ENCODE data around the gene ERC2.

Gene ERC2

DNA sequence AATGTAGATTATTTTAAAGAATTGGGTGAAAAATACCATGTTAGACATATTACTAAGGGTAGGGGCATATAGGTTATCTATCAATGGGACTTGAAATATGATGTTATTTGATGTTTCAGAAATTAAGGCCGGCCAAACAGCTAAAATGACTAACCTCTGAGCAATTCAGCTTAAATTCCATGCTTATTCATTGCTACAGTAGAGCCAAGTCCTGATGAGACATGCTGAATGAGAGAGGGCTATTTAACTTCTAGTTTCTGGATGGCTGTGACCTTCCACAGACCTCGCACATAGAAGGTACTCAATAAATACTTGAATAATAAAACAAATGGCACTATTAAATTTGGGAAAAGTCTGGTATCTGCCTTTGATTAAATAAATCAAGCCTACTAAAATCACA is 805.6 kb downstream of the ERC2 start:
- TF ChIP-seq TAF1 (IDR thresholded peaks at IDR 0.05; ENCODE audit: borderline replicate concordance, low read depth, low read length) (no peak), POLR2A (IDR thresholded peaks at IDR 0.05; ENCODE audit: low read depth, low read length) (no peak), POLR2AphosphoS5 (IDR thresholded peaks at IDR 0.05; ENCODE audit: low read depth, low read length) (no peak)
- FAIRE-seq (no peak), DNase-seq (ENCODE audit: insufficient read length) (no peak)

DNA sequence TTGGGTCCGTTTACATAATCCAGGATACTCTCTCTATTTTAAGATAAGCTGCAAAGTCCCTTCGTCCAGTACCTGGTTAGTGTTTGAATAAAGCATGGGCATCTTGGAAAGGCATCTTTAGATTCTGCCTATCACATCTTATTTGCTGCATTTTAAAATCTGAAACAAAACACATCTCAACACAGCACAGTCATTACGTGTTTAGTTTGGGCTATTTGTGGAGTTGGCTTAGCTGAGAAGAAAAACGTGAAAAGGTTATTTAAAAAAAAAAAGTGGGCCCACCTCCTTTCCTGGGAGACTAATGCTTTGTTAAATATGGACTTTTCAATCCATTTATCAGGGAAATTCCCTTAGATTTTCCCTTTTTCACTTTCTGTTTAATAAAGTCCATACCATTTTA is 806.7 kb downstream of the ERC2 start:
- FAIRE-seq: no peak

GRCh38 chr3:55661141-55661540 is 807.1 kb downstream of the ERC2 start:
- TF ChIP-seq POLR2A (IDR thresholded peaks at IDR 0.05; ENCODE audit: low read depth, low read length): no peak
- TF ChIP-seq TAF1 (IDR thresholded peaks at IDR 0.05; ENCODE audit: borderline replicate concordance, low read depth, low read length): no peak
- TF ChIP-seq POLR2AphosphoS5 (IDR thresholded peaks at IDR 0.05; ENCODE audit: low read depth, low read length): no peak
- FAIRE-seq: peak; percentile 92
- no peak for DNase-seq (ENCODE audit: insufficient read length)

More for the DNA sequence above, 806.7 kb downstream of the ERC2 start:
- no peak for TF ChIP-seq POLR2A (IDR thresholded peaks at IDR 0.05; ENCODE audit: low read depth, low read length)
- no peak for TF ChIP-seq POLR2AphosphoS5 (IDR thresholded peaks at IDR 0.05; ENCODE audit: low read depth, low read length)
- no peak for TF ChIP-seq TAF1 (IDR thresholded peaks at IDR 0.05; ENCODE audit: borderline replicate concordance, low read depth, low read length)
- DNase-seq (ENCODE audit: insufficient read length): no peak

DNA sequence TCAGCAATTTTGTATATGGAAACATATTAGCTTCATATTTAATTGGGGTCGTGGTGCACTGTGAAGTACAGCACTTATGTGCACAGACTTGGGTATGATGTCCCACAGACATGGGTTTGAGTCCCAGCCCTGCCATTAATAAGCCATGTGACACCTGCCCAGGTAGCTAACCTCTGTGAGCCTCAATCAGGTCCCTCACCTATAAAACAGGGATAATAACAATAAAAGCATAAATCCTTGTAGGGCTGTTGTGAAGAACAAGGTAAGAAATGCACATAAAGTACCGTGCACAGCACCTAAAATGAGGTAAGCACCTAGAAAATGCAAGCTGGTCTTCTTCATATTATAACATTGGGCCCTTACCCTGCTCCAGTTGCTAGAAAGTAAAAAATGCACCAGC is 807.6 kb downstream of the ERC2 start:
- DNase-seq (ENCODE audit: insufficient read length) (no peak), FAIRE-seq (peak; percentile 40)
- TF ChIP-seq POLR2A (IDR thresholded peaks at IDR 0.05; ENCODE audit: low read depth, low read length): no peak
- TF ChIP-seq POLR2AphosphoS5 (IDR thresholded peaks at IDR 0.05; ENCODE audit: low read depth, low read length): no peak
- no peak for TF ChIP-seq TAF1 (IDR thresholded peaks at IDR 0.05; ENCODE audit: borderline replicate concordance, low read depth, low read length)

GRCh38 chr3:55659701-55660100 is 808.6 kb downstream of the ERC2 start:
- no peak for FAIRE-seq
- DNase-seq (ENCODE audit: insufficient read length): no peak
- TF ChIP-seq TAF1 (IDR thresholded peaks at IDR 0.05; ENCODE audit: borderline replicate concordance, low read depth, low read length) (no peak), POLR2A (IDR thresholded peaks at IDR 0.05; ENCODE audit: low read depth, low read length) (no peak), POLR2AphosphoS5 (IDR thresholded peaks at IDR 0.05; ENCODE audit: low read depth, low read length) (no peak)

- no peak for TF ChIP-seq POLR2AphosphoS5 (IDR thresholded peaks at IDR 0.05; ENCODE audit: low read depth, low read length)
- TF ChIP-seq POLR2A (IDR thresholded peaks at IDR 0.05; ENCODE audit: low read depth, low read length): no peak
- TF ChIP-seq TAF1 (IDR thresholded peaks at IDR 0.05; ENCODE audit: borderline replicate concordance, low read depth, low read length): no peak
- DNase-seq (ENCODE audit: insufficient read length): no peak
- FAIRE-seq: peak; percentile 89
These were observed 809.3 kb downstream of the ERC2 start for GRCh38 chr3:55658690-55659562.

DNA sequence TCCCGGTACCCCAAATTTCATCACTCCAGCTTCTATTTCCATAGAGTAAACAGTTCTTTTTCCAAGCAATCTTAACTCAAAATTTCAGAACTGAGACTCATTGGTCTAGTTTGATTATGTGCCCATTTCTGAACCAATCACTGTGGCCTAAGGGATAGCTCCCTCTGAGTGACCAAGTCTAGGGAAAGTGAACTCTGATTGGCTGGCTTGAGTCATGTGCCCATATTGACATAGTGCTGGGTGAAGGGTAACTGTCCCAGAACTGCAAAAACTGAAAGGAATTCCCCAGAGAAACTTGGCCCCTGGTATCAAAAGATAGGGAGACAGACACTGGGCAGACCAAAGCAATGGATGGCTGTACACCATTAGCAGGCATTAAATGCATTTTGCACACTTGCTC is 810.0 kb downstream of the ERC2 start:
- FAIRE-seq (no peak), DNase-seq (ENCODE audit: insufficient read length) (no peak)
- TF ChIP-seq POLR2A (IDR thresholded peaks at IDR 0.05; ENCODE audit: low read depth, low read length) (no peak), POLR2AphosphoS5 (IDR thresholded peaks at IDR 0.05; ENCODE audit: low read depth, low read length) (no peak), TAF1 (IDR thresholded peaks at IDR 0.05; ENCODE audit: borderline replicate concordance, low read depth, low read length) (no peak)

DNA sequence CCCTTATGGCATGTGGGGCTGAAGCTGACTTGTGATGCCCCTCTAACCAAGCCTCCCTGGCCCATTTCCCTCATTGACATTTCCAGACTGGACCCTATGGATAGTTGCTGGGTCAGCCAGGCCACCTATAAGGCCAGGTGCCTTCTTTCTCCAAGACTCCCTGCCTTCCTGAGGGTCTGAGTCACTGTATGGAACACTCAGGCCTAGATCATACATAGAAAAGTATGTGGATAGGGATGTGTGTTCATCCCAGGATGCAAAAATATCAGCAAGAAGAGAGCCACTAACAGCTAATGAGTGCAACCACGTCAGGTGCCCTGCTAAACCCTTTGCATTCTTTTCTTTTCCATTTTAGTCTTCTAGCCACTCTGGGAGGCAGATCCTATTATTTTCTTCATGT is 812.7 kb downstream of the ERC2 start:
- TF ChIP-seq POLR2AphosphoS5 (IDR thresholded peaks at IDR 0.05; ENCODE audit: low read depth, low read length): no peak
- TF ChIP-seq POLR2A (IDR thresholded peaks at IDR 0.05; ENCODE audit: low read depth, low read length): no peak
- no peak for TF ChIP-seq TAF1 (IDR thresholded peaks at IDR 0.05; ENCODE audit: borderline replicate concordance, low read depth, low read length)
- no peak for FAIRE-seq
- DNase-seq (ENCODE audit: insufficient read length): no peak

GRCh38 chr3:55654123-55654760 is 814.0 kb downstream of the ERC2 start:
- TF ChIP-seq POLR2A (IDR thresholded peaks at IDR 0.05; ENCODE audit: low read depth, low read length) (no peak), TAF1 (IDR thresholded peaks at IDR 0.05; ENCODE audit: borderline replicate concordance, low read depth, low read length) (no peak), POLR2AphosphoS5 (IDR thresholded peaks at IDR 0.05; ENCODE audit: low read depth, low read length) (no peak)
- FAIRE-seq (peak; percentile 78), DNase-seq (ENCODE audit: insufficient read length) (no peak)

- TF ChIP-seq POLR2AphosphoS5 (IDR thresholded peaks at IDR 0.05; ENCODE audit: low read depth, low read length): no peak
- DNase-seq (ENCODE audit: insufficient read length) (no peak), FAIRE-seq (no peak)
These were observed 817.3 kb downstream of the ERC2 start for GRCh38 chr3:55651011-55651410.

DNA sequence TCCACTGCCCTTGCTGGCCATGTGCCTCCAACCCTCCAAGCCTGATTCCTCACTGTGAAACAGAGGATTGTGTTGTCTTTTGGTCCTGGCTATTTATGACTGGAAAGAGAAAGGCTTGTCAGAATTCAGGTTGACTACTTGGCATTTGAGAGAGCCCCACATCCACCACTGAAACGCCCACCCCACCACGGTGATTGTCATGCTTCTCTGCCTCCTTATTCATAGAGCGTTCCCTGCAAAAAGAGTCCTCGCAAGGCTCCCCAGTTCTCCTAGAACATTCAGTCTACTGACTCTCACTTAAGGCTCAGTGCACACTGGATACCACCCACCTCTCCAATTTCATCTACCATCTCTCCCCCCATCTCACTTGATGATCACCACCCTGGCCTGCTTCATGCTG is 818.3 kb downstream of the ERC2 start:
- no peak for DNase-seq (ENCODE audit: insufficient read length)
- TF ChIP-seq POLR2A (IDR thresholded peaks at IDR 0.05; ENCODE audit: low read depth, low read length) (no peak), POLR2AphosphoS5 (IDR thresholded peaks at IDR 0.05; ENCODE audit: low read depth, low read length) (no peak)
- no peak for FAIRE-seq

DNA sequence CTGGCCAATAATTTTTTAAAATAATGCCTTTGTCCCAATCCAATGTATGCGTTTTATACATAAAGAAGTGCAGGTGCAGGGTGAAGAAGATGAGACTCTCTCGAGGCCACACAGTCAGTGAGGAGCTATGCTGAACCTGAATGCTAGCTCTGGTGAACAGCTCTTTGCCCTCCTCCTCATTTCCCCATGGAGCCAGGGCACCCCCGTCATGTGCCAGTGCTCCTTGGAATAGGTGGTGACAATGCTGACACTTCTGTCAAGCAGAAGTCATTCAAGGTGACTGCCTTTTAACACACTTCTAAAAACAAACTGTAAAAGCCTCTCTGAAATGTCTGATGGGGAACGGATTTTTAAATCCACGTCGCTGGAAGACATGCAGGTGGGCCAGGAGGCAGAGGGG is 818.7 kb downstream of the ERC2 start:
- DNase-seq (ENCODE audit: insufficient read length) (no peak), FAIRE-seq (no peak)
- TF ChIP-seq POLR2A (IDR thresholded peaks at IDR 0.05; ENCODE audit: low read depth, low read length) (no peak), POLR2AphosphoS5 (IDR thresholded peaks at IDR 0.05; ENCODE audit: low read depth, low read length) (no peak), TAF1 (IDR thresholded peaks at IDR 0.05; ENCODE audit: borderline replicate concordance, low read depth, low read length) (no peak)

Measured in GM12892 (cell line).